GM13976 (cell line): ENCODE measurements around the gene DIP2B.

Source experiments
- DNase-seq: peaks from one replicate; pipeline ENCODE4 v3.0.0; 2012; ENCODE audit warnings: low spot score
- CTCF ChIP-seq: IDR thresholded peaks from 2 replicates; pipeline ENCODE4 v1.5.1; 2012; ENCODE audit warnings: borderline replicate concordance, mild to moderate bottlenecking; ENCODE audit not compliant: insufficient read depth; ENCODE audit errors: extremely low read depth, missing control alignments, control extremely low read depth
- in situ Hi-C: fragments of 300-500 bp; cut with MboI; formaldehyde crosslinking; loops from one replicate; pipeline ENCODE4 v1.12.0; 2022; ENCODE audit warnings: low sequenced_read_pairs, mixed read lengths, inconsistent platforms; ENCODE audit not compliant: unreplicated experiment

Gene DIP2B

GRCh38 chr12:50786498-50787231 is 281.9 kb downstream of the DIP2B start:
- in situ Hi-C loops, result no loop called here
- DNase-seq, result no peak

GRCh38 chr12:50787618-50788017 is 282.8 kb downstream of the DIP2B start:
- DNase-seq, result no peak
- in situ Hi-C loops, result no loop called here
- no peak for TF ChIP-seq CTCF

More at GRCh38 chr12:50786498-50787231, 281.9 kb downstream of the DIP2B start:
- TF ChIP-seq CTCF, result no peak

GRCh38 chr12:50788561-50788960 is 283.8 kb downstream of the DIP2B start:
- in situ Hi-C loops, result no loop called here
- no peak for DNase-seq
- no peak for TF ChIP-seq CTCF

- in situ Hi-C loops, result no loop called here
- no peak for TF ChIP-seq CTCF
- no peak for DNase-seq
These were observed 285.3 kb downstream of the DIP2B start for GRCh38 chr12:50790081-50790480.
